Right renal cortex interstitium (tissue), 3 donors: Measurements from ENCODE around the gene DNAJB4. TPM values are rescaled to one million over a fixed set of nuclear protein-coding genes. Genes with fewer than 3 reads are reported as not detected.
"Not testable (repeated sequence)": the region's sequence is repeated elsewhere in the genome, so short reads cannot be mapped to it uniquely, and the experiment has no call there.

Experiments
- DNase-seq, 3 donors: peaks; one replicate each; pipeline ENCODE4 v3.0.0-alpha.2; 2013; ENCODE audit warnings: low read depth in 3 of 3, low spot score in 2 of 3
- polyA plus RNA-seq, 3 donors: library from polyadenylated mRNA; unstranded; fragments of 120-200 nt; gene quantifications; one replicate each; pipeline ENCODE4 v1.2.1, GENCODE V29; 2013; ENCODE audit not compliant: insufficient read length in 3 of 3

DNAJB4 gene
- polyA plus RNA-seq, 3 donors = 36.7 to 46.4 (median 39.4) TPM

DNA sequence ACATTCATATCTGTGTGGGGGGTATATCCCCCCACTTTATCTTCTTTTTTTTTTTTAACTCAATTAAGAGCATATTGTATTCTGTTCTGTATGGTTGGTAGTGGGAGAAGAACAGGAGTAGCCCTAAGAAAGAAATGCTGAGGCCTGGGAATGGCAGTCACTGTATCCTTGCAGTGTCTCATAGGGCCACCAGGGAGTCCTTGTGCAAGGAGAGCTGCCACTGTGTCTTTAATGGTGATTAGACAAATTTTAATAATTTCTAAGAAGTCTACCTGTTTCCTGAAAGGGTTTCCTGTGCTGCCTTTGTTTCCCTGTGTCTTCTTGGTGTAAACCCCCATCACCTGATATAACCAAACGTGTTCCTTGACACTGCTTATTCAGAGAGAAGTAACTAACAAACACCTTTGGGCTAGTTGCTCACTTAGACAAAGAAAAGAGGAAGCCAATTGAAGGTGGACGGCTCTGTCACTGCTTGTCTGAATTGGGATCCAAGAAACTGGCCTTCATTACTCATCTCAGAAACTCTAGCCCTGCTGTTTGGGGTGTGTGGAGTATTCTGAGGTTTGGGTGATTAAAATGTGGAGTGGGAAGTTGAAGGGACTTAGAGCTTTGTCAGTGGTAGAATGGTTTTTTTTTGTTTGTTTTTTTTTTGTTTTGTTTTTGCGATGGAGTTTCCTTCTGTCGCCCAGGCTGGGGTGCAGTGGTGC is 56.3 kb downstream of the DNAJB4 start:
- no peak for DNase-seq

- no peak for DNase-seq
Measured at GRCh38 chr1:78061825-78062523, 57.2 kb downstream of the DNAJB4 start.

GRCh38 chr1:78064886-78065285 is 60.1 kb downstream of the DNAJB4 start:
- DNase-seq = not testable (repeated sequence)

Other genes starting within 250 kb of the DNAJB4 start
- gene USP33, start 245.1 kb upstream of the DNAJB4 start, polyA plus RNA-seq = 10 to 100 TPM; 82.1 to 90.0 (median 84.7) TPM
- gene MIGA1, start 225.3 kb upstream of the DNAJB4 start, polyA plus RNA-seq = 10 to 100 TPM; 19.2 to 21.3 (median 19.5) TPM
- 10 to 100 TPM; 12.6 to 15.4 (median 12.9) TPM for gene NEXN, start 116.3 kb upstream of the DNAJB4 start, polyA plus RNA-seq
- gene FUBP1, start 25.9 kb upstream of the DNAJB4 start, polyA plus RNA-seq = 100 to 1,000 TPM; 289 to 339 (median 333) TPM
- 10 to 100 TPM; 16.3 to 21.5 (median 21.2) TPM for gene GIPC2, start 41.0 kb downstream of the DNAJB4 start, polyA plus RNA-seq